NCI-H1930 (cell line): ENCODE measurements around the gene RIPK4.

Source experiments
- DNase-seq, 2 experiments: peaks; one replicate each; lab custom pipeline; 2025; lab: John Stamatoyannopoulos, UW

RIPK4 gene

GRCh38 chr21:41753006-41753898 lies 13.6 kb downstream of the RIPK4 start:
- DNase-seq = no peak

- DNase-seq = no peak
Observed at GRCh38 chr21:41752231-41752681, 14.6 kb downstream of the RIPK4 start.

- no peak for DNase-seq
Observed at GRCh38 chr21:41751611-41752011, 15.2 kb downstream of the RIPK4 start.

DNA sequence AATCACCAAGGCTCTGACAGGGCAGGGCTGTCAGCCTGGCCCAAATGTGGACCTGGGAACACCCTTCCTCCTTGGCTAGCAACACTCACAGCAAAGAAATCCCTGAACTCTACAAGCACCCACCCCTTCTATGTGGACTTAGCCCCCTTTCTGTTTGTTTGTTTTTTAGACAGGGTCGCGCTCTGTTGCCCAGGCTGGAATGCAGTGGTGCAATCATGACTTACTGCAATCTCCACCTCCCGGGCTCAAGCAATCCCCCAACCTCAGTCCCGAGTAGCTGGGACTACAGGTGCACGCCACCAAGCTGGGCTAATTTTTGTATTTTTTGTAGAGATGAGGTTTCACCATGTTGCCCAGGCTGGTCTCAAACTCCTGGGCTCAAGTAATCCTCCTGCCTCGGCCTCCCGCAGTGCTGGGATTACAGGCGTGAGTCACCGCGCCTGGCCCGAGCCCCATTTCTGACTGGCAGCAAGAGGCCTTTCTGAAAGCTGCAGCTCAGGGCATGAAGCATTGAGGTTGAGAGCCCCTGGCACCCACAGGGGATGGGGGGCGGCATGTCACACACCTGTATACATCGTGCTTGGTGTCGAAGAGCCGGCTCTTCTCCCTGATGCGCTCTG lies 16.2 kb downstream of the RIPK4 start:
- no peak for DNase-seq

DNA sequence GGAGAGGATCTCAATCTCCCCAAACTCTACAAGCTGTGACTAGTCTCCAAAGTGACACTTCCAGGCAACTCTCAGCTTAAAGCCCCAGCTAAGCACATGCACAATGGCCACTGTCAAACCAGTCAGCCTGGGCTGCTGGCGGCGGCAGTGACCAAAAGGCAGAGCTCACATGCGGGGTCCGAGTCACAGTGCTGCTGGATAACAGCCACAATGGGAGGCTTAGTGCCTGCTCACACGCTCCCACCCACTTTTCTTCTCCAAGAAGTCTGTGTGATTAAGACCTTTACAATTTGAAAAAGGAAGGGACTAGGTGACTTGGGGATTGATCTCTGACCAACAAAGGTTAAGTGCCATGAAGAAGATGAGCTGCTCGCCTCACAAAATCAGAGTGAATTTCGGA lies 16.8 kb downstream of the RIPK4 start:
- DNase-seq = no peak

GRCh38 chr21:41749286-41749685 lies 17.6 kb downstream of the RIPK4 start:
- no peak for DNase-seq

DNA sequence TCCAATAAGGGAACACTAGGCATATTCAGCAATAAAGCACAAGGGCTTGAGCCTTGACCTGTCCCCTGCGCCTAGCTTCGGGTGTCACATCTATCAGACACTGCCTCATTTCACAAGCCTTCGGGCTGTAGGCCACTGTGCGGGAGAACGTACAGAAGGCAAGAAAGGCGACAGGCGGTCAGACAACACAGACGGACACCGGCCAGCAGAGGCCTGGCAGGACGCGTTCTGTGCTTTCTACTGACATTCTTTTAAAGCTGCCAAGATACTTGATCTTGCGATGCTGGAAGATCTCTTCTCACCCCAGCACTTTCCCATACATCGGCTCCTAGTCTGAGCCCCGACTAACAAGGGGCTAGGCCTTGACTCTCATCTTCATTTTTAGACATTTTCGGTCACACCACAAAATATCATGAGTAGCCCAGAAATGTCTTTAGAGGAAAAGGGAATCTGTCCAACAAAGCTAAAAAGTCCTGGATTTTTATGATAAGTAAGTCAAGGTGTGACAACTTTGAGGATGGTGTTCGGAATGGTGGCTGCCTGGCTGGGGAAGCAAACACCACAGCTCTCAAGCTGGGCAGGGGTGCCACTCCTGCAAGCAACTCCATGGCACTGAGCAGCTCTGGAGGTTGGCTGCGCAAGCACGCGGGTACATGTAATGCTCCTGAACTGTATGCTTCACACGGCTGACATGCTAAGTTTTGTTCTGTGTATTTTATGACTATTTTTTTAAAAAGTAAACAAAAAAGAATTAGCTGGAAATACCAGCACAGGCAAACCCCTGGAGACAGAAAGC lies 18.7 kb downstream of the RIPK4 start:
- DNase-seq = no peak

- DNase-seq = no peak
Observed at GRCh38 chr21:41746744-41747006, 20.2 kb downstream of the RIPK4 start.

- no peak for DNase-seq
Observed at GRCh38 chr21:41745971-41746743, 20.7 kb downstream of the RIPK4 start.

GRCh38 chr21:41745026-41745820 lies 21.6 kb downstream of the RIPK4 start:
- no peak for DNase-seq

DNA sequence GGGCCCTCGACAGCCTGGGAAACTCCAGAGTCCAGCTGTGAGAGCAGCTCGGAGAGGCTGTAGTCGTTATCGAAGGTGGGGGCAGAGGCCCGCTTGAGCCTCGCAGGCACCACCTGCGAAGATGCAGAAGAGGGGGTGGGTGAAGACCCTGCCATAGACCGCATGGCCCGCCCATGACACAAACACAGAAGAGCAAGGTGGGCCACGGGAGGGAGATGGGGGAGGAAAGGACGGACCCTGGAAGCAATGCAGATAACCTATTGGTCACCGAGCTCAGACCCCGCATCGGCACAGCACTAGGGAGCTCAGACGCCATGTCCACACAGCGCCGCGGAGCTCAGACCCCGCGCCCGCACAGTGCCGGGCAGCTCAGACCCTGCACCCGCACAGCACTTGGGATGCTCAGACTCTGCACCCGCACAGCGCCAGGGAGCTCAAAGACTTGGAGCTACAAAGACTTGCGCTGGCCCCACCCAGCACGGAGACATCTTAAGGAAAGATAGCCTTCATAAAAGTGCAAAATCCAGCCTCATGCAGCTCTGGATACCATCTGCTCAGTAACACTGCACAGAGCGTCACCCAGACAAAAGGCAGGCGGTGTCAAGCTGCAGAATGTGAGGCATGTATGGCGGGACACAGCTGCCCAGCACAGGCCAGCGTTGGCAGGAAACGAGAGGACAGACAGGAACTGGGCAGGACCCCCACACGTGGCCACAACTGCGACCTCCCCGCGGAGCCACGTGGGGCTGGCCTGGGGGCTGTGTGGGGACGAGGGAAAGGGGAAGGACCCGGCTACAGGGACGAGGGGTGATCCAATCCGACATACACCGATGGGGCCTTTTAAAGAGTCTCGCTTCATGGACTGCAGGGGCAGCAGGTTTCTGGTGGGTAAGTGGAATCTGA lies 22.6 kb downstream of the RIPK4 start:
- DNase-seq = no peak

DNA sequence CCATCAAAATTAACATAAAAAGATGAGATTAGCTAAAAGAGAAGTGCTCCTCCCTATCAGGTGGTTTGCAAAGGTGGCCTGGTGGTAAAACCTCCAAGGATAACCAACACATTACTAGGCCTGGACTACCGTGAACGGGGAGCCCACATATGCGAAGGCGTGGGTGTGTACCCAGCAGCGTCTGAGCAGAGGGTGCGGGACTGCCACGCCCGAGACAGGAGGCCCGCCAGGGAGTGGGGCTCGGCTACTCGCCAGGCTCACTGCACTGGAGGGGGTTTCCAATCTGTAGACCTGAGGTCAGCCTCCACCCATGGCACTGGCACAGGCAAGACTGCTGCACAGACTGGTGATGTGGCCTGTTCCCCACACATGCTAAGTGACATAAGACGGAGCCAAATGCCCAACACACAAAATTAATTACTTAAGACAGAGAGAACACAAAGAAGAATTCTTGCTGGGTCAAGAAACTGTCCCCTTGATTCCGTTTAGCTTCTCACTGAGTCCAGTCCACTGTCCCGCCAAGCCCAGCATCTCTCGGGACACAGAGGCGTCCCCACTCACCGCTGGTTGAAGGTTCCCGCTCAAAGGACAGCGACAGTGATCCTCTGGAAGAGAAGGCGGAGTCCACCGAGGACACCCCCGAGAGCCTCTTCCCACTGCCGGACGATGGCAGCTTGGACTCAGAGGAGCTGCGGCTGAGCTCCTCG lies 23.4 kb downstream of the RIPK4 start:
- DNase-seq = no peak

- no peak for DNase-seq
Observed at GRCh38 chr21:41742073-41742875, 24.6 kb downstream of the RIPK4 start.

- no peak for DNase-seq
Observed at GRCh38 chr21:41741253-41742072, 25.4 kb downstream of the RIPK4 start.

DNA sequence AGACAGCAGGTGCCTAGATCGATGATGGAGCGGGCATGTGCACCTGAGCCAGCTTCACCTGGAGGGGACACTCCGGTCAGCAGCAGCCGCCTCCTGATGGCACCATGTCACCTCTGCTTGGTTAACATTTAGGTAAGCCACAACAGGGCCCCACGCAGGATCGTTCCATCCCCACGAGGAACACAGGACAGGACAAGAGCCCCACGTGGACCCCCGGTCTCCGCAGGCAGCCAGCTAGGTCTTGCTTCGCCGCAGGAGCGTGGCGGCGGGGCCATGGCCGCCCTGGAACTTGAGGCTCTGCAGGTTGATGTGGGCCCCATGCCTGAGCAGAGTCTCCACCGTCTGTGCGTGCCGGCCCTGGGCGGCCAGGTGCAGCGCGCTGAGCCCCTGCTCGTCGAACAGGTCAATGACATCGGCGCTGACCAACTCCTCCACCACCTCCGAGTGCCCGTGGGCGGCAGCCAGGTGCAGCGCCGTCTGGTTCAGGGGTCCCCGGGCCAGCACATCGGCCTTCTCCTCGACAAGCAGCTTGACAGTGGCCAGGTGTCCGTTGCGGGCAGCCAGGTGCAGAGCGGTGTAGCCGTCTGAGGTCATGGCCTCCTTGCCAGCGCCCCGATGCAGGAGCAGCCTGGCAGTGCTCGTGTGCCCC lies 26.1 kb downstream of the RIPK4 start:
- no peak for DNase-seq

GRCh38 chr21:41739936-41740335 lies 26.9 kb downstream of the RIPK4 start:
- DNase-seq = no peak

GRCh38 chr21:41739011-41739410 lies 27.8 kb downstream of the RIPK4 start:
- DNase-seq = no peak
